HG03442 (cell line): ENCODE measurements around the gene SPTLC1.
"Not testable (repeated sequence)": the region's sequence is repeated elsewhere in the genome, so short reads cannot be mapped to it uniquely, and the experiment has no call there.

ENCODE experiments used
- ATAC-seq: cut with Tn5 transposase; IDR thresholded peaks from one replicate; pipeline ENCODE4 v1.9.1; 2021; ENCODE audit warnings: mild to moderate bottlenecking, moderate library complexity; ENCODE audit not compliant: unreplicated experiment

Gene SPTLC1

GRCh38 chr9:92035146-92035545 lies 80.1 kb downstream of the SPTLC1 start:
- no peak for ATAC-seq

DNA sequence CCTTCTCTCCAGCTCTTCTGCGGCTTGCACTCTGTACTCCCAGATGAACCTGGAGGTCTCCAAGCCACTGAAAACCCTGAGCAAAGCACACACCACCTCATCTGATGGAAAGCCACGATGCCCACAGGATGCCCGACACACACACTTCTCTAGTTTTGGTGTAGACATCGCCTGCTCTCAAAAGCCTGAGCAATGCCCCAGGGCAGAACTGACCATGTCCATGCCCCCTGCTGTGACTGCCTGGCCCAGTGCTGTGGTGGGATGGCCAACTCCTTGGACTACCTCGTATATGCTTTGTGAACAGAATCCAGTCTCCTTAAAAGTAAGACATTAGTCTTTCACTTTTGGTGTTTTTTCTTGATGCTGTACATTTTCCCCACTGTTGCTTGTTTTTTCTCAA lies 81.2 kb downstream of the SPTLC1 start:
- no peak for ATAC-seq

DNA sequence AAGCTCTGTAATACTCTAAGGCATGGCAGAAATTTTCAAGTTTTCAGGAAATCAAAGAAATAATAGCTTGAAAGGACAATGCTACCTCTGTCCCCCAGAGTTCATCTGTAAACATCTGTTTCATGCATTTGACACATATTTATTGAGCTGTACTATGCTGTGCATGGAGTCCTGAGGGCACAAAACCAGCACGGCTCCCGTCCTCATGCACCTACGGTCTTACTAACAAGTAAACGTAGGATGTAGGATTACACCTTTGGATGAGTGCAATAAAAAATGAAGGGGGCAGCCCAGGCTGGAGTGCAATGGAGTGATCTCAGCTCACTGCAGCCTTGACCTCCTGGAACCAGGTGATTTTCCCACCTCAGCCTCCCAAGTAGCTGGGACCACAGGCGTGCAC lies 81.9 kb downstream of the SPTLC1 start:
- no peak for ATAC-seq

- no peak for ATAC-seq
Measured at GRCh38 chr9:92032891-92033290, 82.3 kb downstream of the SPTLC1 start.

DNA sequence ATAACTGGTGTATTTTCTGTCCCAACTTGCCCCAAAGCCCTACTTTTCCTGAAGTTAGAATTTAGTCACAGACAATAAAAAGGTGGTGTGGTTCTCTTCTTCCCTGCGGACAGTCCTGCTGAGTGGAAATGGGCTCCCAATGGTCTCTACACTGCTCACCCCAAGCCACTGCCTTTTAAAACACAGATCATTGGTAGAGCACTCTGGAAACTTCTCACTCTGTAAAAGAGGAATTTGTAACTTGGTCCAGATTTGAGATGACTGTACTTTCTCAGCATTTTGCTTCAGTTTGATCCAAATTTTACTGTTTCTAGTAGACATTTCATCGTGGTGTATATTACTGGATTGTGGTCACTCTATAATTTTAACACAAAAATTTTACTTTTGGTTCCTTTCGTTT lies 84.8 kb downstream of the SPTLC1 start:
- no peak for ATAC-seq

DNA sequence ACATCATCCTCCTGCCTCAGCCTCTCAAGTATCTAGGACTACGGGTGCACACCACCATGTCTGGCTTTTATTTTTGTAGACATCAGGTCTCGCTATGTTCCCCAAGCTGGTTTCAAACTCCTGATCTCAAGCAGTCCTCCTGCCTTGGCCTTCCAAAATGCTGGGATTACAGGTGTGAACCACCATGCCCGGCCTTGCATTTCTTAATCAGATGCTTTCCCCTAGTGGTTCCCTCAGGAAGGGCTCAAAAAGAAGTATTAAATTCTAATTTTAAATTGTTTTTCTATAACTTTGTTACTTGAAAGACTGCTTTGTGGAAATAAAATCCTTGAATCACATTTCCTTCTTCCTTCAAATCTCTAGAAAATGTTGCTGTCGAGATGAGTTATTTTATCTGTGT lies 85.7 kb downstream of the SPTLC1 start:
- no peak for ATAC-seq

DNA sequence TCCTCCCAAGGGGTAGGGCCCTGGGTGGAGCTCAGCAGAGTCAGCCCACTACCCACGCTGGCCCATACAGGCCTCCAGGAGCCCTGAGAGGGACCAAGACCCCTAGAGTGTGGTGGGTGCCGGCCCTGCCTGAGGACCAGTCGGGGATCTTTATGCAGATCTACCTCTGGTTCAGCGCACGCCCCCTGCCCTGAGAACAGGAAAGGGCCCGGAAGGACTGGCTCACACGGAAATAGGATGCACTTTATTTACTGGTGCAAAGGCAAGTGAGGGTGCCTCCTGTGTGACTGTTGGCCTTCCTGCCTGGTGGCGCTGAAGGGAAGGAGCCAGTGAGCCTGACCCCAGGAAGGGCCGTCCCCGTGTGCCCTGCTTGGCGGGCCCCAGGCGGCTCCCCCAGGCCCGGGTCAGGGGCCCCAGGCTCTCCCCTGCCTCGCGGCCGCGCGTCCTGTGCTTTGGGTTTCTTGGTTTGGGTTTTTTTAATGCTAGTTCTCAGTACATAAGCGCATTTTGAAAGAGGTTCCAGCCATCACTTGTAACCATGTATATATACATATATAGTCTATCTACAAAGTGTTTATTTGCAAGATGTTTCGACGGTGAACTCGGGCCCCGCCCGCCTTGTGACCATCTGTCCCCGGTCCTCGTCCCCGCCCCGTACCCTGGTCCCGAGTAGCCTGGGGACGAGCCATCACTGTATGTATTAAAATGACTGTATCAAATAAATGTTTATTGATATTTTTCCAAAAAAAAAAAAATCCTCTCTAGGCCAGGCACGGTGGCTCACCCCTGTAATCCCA lies 88.8 kb downstream of the SPTLC1 start:
- ATAC-seq, result no peak

DNA sequence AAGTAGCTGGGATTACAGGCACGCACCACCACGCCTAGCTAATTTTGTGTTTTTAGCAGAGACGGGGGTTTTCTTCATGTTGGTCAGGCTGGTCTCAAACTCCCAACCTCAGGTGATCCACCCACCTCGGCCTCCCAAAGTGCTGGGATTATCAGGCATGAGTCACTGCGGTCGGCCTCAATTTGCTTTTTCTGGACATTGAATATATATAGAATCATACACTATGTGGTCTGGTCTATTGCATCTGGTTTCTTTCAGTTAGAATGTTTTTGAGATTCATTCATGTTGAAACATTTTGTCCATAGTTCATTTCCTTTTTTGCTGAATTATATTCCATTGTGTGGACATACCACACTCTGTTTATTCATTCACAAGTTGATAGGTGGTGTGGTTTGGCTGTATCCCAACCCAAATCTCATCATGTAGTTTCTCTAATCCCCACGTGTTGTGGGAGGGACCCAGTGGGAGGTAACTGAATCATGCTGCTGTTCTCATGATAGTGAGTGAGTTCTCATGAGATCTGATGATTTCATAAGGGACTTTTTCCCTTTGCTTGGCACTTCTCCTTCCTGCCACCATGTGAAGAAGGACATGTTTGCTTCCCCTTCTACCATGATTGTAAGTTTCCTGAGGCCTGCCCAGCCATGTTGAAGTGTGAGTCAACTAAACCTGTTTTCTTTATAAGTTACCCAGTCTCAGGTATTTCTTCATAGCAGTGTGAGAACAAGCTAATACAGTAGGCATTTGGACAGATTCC lies 93.2 kb downstream of the SPTLC1 start:
- ATAC-seq, result not testable (repeated sequence)

DNA sequence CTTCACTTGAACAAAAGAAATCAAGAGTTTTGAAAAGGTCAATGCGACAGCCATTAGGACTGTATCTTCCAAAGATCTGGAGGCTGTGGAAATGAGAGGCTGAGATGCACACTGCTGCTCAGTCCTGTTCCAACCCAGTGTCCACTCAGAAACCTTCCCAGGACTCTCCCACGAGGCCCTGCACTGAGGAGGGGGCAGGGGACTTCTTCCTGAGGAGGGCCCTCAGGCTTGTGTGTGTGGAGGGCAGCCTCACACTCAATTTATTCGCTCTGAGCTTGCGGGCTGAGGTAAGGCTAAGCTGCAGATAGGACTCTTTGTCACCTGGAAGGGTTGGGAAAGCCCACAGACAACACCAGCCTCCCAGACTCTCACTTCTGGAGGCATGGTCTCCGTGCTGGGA lies 95.6 kb downstream of the SPTLC1 start:
- no peak for ATAC-seq

- ATAC-seq, result no peak
Measured at GRCh38 chr9:92010705-92011536, 104.3 kb downstream of the SPTLC1 start.

- not testable (repeated sequence) for ATAC-seq
Measured at GRCh38 chr9:92010253-92010652, 105.0 kb downstream of the SPTLC1 start.

GRCh38 chr9:92008041-92008440 lies 107.2 kb downstream of the SPTLC1 start:
- no peak for ATAC-seq

DNA sequence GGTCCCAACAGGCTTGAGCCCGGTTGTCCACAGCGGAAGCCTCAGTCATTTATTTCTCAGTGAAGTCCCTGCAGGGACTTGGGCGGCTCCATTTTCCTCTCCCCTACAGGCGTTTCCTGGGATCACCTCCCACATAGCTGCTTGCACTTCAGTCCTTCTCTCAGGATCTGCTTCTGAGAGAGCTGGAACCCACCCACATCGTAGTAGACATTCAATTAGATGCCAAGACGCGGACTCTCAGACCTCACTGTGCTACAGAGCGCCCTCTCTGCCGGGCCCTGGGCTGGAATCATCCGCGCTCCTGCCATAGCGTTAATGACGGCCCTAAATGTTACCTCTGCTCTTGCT lies 111.2 kb downstream of the SPTLC1 start:
- ATAC-seq, result no peak

DNA sequence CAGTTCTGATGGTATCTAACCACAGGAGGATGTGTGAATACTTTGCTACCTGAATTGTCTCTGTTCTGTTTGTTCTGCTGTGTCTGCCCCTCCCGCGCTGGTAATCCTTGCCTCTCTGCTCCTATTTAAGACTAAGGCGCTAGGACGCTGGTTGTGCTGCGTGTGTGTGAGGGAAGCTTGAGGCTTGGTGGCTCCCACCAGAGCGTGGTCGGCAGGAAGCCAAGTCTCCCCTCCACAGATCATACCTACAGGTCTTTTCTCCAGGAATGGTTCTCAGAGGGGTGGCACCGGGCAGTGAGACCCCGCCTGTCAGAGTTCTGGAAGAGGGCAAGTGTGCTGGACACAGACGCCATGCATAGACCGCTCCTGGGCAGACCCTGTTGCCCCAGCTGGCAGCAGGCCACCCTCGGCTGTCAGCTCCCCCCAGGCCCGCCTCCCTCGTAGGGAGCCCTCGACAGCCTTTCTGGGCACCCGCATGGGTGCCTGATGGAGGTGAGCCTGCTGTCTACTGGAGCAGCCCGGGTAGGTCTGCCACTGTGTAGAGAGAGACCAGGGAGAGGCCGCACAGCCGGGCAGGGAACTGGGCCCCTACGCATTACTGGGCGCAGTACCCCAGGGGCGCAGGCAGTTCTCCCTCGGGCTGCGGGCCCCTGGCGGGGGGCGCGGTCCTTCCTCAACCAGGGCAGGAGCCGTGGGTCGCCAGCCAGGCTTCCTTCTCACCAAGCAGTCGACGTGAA lies 111.7 kb downstream of the SPTLC1 start:
- no peak for ATAC-seq

DNA sequence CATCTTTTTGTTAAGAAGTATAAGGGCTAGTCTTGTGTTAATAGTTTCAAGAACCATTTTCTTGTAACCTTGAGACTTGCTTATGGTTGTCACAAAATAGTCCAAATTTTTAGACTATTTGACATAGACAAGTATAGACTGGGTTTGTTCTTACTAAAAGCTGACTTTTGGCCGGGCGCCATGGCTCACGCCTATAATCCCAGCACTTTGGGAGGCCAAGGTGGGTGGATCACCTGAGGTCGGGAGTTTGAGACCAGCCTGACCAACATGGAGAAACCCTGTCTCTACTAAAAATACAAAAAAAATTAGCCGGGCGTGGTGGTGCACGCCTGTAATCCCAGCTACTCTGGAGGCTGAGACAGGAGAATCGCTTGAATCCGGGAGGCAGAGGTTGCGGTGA lies 113.3 kb downstream of the SPTLC1 start:
- ATAC-seq, result not testable (repeated sequence)

DNA sequence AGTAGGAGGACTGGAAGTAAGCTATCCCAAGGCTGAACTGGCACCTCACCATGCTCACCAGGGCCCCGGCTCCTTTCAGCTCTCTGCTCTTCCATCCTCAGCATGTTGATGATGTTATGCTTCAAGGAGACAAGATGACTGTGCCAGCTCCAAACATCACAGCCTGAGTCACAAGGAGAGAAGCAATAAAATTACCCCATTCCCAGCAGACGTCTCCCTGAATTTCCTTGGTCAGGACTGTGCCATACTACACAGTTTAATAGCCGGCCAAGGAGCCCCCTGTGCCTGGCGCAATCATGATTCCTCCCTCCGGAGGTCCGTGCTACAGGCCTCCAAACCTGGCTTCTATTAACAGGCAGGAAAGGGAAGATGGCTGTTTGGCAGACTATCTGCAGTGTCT lies 114.0 kb downstream of the SPTLC1 start:
- no peak for ATAC-seq

GRCh38 chr9:91995000-91995655 lies 120.1 kb downstream of the SPTLC1 start:
- no peak for ATAC-seq

DNA sequence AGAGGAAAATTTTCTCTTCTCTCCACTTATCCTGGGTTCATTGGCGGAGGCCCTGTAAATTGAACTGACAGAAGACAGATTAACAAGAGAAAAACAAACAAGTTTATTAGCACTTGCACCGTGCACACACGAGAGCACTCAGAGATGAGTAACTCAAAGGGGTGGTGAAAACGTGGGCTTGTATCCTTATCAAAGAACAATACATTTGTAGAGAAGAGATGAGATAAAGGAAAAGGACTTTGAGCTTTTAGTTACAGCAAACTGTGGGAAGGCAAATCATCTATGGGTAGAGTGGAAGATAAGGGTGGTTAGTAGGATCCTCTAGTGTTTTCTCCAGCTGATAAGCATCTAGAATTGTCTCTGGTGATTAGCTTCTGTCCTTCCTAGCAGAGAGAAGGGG lies 120.8 kb downstream of the SPTLC1 start:
- no peak for ATAC-seq

DNA sequence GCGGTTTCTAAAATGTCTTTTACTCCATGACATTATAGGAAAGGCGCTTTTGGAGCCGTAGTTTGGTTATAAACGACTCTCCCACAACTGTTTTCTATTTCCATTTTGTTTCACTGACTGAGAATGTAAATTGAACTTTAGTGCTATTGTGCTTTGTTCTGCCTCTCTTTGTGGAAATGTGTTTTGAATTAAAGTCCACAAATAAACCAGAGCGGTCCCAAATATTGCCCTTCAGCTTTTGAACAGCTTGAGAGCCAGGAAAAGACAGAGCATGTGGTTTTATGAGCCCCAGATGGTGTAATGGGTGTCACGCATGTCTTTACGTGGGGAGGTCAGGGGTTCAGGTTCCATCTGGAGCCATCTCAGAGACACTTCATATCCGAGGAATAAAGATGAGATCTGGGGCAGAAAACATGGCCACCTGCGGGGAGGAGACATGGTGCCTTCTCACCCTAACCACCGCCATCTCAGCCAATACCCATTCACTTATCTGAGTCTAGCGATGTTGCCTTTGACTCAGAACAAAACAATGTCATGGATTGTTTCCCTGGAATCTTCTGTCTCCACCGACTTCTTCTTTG lies 122.7 kb downstream of the SPTLC1 start:
- no peak for ATAC-seq

GRCh38 chr9:91991721-91992341 lies 123.4 kb downstream of the SPTLC1 start:
- ATAC-seq, result no peak
